GM19193 (cell line): Measurements from ENCODE around the gene SALL2.

Experiments
- POLR2A ChIP-seq: IDR thresholded peaks from 4 replicates; pipeline ENCODE4 v1.6.1; 2011; ENCODE audit not compliant: insufficient read depth, insufficient read length; ENCODE audit errors: extremely low read depth

SALL2 gene

GRCh38 chr14:21475767-21476522 lies 50.2 kb downstream of the SALL2 start:
- no peak for TF ChIP-seq POLR2A
